GM12801 (cell line): ENCODE measurements around the gene CYTIP.

Experiments
- CTCF ChIP-seq: IDR thresholded peaks from one replicate; pipeline ENCODE4 v1.5.1; 2011; ENCODE audit warnings: control low read depth; ENCODE audit not compliant: insufficient read length; ENCODE audit errors: extremely low read depth

The CYTIP gene

GRCh38 chr2:157428500-157429175, 15.3 kb downstream of the CYTIP start:
- TF ChIP-seq CTCF = no peak

DNA sequence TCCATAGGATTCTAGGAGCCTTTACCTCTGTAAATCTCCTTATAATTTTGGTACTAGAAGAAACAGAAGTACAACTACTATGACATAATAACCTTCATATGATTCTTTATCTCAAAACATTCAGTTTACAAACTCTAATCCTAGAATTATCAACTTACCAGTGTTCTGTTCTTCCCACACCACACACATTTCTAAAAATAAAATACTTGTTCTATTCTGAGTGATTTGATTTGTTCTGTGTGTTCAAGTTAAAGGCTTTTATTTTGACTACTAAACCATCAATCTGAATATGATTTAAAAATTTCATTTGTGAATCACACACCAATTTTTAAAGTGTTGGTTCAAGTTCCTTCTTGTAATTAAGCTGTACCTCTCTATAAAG, 16.0 kb downstream of the CYTIP start:
- no peak for TF ChIP-seq CTCF

GRCh38 chr2:157427003-157427921, 16.6 kb downstream of the CYTIP start:
- TF ChIP-seq CTCF = no peak

DNA sequence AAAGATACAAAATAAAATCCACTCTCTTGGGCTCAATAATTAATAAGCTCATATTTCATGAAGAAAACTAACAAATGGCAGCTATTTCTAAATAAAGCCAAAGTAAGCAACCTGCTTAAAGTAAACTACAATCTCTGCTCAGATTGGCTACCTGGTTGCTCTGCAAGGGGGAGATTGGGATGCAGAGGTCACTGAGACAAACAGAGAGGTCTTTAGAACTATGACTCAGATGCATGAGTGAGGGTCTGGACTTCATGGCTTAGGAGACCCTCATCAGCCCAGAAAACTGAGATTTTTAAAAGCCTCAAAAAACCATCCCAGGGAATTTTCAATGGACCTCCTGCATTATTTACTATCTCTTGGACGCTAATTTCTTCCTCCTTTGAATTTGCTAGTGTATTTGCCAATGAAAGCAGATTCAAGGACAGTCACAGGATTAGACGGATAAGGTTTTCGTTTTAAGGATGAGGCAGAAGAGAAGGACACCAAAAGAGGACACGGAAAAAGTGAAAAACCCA, 17.4 kb downstream of the CYTIP start:
- no peak for TF ChIP-seq CTCF

DNA sequence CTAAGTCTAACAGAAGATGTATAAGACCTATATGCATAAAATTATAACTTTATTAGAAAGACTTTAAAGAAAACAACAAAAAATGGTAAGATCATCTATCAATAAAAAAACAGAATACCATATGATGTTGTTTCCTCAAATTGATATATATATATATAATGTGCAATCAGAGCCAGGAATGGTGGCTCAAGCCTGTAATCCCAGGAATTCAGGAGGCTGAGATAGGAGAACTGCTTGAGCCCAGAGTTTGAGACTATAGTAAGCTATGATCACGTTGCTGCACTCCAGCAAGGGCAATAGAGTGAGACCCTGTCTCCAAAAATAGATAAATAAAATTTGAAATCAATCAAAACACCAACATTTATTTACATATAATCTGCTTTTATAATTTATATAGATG, 19.5 kb downstream of the CYTIP start:
- TF ChIP-seq CTCF = no peak

DNA sequence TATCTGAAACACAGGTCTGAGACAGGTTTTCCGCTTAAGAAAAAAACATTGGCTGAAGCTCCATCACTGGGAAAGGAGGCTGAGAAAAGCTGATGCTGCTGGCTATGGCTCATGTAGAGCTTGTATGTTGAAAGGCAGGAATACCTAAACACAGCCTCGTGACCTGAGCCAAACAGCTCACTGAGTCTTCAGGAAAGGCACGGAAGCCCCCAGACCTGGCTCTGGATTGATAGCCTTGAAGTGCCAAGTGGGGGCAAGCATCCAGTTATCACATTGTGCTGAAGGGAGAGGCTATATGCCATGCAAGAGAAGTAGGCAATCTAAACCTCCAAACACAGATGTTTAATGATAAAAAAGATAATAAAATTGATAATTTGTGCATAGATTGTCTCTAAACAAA, 21.9 kb downstream of the CYTIP start:
- no peak for TF ChIP-seq CTCF

- no peak for TF ChIP-seq CTCF
These were observed 22.5 kb downstream of the CYTIP start for GRCh38 chr2:157421331-157421944.
